PC-3 (cell line): Measurements from ENCODE around the gene PREX1.

Source experiments
- EZH2 ChIP-seq: fragments of 300-600 bp; sonication (generic); IDR thresholded peaks from one replicate; pipeline ENCODE4 v1.6.1; 2017; ENCODE audit warnings: antibody characterized with exemption, mild to moderate bottlenecking, low read length; ENCODE audit not compliant: unreplicated experiment
- TF ChIP-seq, protein P1 (sequence below): fragments of 300-600 bp; sonication (generic); conservative IDR thresholded peaks from 2 replicates; pipeline ENCODE4 v1.5.1; 2017; ENCODE audit warnings: antibody characterized with exemption, low read depth, mild to moderate bottlenecking, low read length

GRCh38 chr20:48678421-48678820 lies 149.4 kb downstream of the PREX1 start:
- TF ChIP-seq, protein P1, sequence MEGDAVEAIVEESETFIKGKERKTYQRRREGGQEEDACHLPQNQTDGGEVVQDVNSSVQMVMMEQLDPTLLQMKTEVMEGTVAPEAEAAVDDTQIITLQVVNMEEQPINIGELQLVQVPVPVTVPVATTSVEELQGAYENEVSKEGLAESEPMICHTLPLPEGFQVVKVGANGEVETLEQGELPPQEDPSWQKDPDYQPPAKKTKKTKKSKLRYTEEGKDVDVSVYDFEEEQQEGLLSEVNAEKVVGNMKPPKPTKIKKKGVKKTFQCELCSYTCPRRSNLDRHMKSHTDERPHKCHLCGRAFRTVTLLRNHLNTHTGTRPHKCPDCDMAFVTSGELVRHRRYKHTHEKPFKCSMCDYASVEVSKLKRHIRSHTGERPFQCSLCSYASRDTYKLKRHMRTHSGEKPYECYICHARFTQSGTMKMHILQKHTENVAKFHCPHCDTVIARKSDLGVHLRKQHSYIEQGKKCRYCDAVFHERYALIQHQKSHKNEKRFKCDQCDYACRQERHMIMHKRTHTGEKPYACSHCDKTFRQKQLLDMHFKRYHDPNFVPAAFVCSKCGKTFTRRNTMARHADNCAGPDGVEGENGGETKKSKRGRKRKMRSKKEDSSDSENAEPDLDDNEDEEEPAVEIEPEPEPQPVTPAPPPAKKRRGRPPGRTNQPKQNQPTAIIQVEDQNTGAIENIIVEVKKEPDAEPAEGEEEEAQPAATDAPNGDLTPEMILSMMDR = no peak
- TF ChIP-seq EZH2 = no peak
